HFF-Myc (cell line): ENCODE measurements around the gene ATAD2B.

ENCODE experiments used
- DNase-seq: peaks from one replicate; pipeline ENCODE4 v3.0.0-alpha.2; 2011; ENCODE audit warnings: low read depth; ENCODE audit errors: extremely low read depth
- H3K4me3 ChIP-seq: replicated peaks from 2 replicates; pipeline ENCODE4 v1.5.1; 2011; ENCODE audit warnings: low read depth, mild to moderate bottlenecking, control low read depth, low read length
- TF ChIP-seq, protein P1 (sequence below): IDR thresholded peaks from 2 replicates; pipeline ENCODE4 v1.5.1; 2012; ENCODE audit warnings: mild to moderate bottlenecking, low read depth, low read length, control low read depth; ENCODE audit errors: missing control alignments

ATAD2B gene

DNA sequence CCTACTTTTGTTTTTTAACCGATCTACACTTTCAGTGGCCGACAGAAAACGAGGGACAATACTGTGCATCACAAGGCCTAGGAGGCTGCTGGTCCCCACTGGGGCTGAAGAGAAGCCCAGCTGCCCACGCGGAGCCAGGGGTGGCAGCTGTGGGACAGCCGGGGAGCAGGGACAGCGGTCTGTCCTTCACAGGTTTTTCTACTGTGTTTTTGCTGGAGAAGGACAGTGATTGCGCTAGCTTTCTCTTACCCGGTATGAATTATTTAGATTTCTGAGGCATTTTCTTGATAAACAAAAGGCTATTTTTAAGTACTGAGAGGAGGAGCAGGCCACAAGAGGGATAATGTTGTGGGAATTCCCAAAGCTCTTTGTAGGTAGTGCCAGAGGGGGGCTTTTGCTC, 219.8 kb downstream of the ATAD2B start:
- H3K4me3 ChIP-seq: no peak overlapping the region
- no peak for DNase-seq
- TF ChIP-seq, protein P1, sequence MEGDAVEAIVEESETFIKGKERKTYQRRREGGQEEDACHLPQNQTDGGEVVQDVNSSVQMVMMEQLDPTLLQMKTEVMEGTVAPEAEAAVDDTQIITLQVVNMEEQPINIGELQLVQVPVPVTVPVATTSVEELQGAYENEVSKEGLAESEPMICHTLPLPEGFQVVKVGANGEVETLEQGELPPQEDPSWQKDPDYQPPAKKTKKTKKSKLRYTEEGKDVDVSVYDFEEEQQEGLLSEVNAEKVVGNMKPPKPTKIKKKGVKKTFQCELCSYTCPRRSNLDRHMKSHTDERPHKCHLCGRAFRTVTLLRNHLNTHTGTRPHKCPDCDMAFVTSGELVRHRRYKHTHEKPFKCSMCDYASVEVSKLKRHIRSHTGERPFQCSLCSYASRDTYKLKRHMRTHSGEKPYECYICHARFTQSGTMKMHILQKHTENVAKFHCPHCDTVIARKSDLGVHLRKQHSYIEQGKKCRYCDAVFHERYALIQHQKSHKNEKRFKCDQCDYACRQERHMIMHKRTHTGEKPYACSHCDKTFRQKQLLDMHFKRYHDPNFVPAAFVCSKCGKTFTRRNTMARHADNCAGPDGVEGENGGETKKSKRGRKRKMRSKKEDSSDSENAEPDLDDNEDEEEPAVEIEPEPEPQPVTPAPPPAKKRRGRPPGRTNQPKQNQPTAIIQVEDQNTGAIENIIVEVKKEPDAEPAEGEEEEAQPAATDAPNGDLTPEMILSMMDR: no peak

DNA sequence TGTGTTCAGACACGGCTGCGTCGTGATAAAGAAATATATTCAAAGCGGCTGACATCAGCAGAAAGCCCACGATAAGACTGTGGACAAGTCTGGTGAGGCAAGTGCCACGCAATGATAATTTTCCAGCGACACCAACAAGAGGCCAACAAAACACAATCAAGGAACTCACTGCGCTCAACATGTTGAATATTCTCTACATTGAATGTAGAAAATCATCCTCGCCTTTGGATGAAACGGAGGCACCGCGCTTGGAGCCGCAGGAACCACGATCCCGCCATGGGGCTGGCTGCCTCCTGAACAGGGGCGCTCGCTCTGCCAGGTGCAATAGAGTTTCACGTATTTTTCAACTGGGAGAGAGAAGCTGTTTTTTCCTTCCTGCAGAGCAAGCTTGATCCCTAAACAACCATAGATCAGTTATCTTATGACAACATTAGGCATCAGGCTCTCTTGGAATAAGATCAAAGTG, 220.3 kb downstream of the ATAD2B start:
- TF ChIP-seq, protein P1: no peak
- H3K4me3 ChIP-seq: no peak overlapping the region
- no peak for DNase-seq

DNA sequence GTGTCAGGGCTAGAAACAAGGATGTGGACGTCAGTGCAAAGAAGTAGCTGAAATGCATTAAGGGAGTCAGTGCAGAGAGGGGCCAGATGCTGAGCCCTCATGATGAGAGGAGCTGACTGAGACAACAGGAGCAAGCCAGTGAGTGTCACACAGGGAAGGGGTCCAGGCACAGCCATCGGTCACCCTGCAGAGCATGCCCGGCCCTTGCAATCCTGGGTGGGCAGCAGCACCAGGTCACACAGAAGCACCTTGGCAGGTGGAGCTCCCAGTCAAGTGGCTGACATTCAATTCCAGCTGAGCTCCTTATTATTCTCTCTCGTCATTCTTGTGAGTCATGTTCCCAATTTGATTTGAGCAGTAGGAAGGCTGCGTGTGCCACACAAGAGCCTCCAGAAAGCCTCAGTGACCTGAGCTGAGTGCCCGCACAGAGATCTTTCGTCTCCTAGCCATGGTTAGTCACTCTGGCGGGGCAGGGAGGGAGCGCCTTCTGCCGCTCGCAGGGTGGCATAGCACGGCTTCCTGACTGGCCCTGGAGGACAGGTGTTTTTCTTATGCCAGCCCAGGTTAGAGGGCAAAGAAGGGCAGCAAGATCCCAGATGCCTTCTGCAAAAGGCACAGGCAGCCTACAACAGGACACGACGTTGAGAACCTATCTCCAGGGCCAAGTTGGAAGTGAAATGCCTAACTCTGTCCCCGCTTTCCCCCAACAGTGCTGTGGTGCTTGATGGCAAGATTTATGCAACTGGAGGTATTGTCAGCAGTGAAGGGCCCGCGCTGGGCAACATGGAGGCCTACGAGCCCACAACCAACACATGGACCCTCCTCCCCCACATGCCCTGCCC, 220.9 kb downstream of the ATAD2B start:
- no peak overlapping the region for H3K4me3 ChIP-seq
- TF ChIP-seq, protein P1: no peak
- no peak for DNase-seq

DNA sequence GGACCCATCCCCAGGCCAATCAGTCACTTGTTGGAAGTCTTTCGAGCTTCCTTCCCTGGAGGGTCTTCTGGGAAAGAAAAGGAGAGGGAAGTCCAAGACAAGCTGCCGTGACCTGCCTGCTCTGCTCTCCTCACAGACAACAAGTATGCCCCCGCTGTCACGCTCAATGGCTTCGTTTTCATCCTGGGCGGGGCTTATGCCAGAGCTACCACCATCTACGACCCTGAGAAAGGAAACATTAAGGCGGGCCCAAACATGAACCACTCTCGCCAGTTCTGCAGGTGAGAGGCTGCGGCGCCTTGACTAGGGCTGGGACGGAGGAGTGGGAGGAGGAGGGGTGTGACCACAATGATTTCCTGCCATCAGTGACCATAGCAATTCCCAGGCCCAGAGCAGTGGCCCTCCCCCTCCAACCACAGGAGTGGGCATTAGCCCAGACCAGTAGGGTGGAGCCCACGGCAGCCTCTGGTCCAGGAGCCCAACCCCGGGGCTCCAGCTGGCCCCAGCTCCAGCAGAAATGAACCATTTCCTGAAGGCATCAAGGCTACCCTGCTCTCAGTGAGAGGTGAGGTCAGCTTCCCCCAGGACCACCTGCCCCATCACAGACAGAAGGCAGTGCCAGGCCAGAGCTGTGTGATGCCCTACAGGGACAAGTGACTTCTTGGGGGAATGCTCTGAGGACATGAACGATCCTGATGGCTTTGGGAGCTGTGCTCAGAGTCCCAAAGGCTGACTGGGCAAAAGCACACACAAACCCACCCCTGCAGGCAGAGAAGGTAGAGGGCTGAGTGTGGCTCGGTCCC, 223.1 kb downstream of the ATAD2B start:
- TF ChIP-seq, protein P1: no peak
- DNase-seq: no peak
- H3K4me3 ChIP-seq: no peak overlapping the region

DNA sequence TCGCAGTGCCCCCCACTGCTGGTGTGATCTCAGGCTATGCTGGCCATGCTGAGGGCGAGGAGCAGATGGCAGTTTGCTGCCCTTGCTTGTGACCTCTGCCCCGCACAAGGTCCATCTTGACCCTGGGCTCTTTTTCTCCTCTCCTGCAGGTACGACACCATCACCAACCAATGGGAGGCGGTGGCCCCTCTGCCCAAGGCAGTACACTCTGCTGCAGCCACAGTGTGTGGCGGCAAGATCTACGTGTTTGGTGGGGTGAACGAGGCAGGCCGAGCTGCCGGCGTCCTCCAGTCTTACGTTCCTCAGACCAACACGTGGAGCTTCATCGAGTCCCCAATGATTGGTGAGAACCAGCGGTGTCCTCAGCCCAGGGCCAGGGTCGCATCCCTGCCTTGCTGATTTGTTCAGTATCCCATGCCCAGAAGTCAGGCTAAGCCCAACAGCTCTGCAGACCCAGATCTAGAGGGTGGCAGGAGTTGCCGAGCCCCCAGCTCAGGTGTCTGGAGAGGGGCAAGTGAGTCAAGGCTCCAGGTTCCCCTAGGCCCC, 223.8 kb downstream of the ATAD2B start:
- TF ChIP-seq, protein P1: no peak
- no peak for DNase-seq
- no peak overlapping the region for H3K4me3 ChIP-seq

DNA sequence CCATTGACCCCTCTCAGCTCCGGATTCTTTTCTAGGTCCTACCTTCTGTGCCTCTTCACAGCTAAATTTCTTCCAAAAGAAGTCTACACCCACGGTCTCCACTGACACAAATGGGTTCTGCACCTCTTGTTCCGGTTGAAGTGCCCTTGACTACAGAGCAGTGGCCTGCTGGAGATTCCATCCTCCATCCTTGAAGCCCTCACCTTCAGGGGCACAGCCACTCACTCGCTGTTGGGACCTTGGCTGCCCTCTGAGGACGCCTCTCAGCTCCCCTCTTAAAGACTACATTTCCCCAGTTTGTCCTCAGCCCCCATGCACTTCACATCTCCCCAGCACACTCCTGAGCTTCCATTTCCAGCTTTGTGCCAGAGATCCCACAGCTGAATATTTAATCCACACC, 226.3 kb downstream of the ATAD2B start:
- no peak for DNase-seq
- TF ChIP-seq, protein P1: no peak
- H3K4me3 ChIP-seq: no peak overlapping the region
